DOHH2 (cell line): ENCODE data around the gene METTL1.

Source experiments
- CTCF ChIP-seq: fragments of 200-600 bp; sonication (generic); IDR thresholded peaks from one replicate; pipeline ENCODE4 v1.5.1; 2014; ENCODE audit warnings: antibody characterized with exemption, mild to moderate bottlenecking, low read depth, low read length; ENCODE audit not compliant: poor library complexity, severe bottlenecking
- EZH2phosphoT487 ChIP-seq: fragments of 200-600 bp; sonication (generic); IDR thresholded peaks from 2 replicates; pipeline ENCODE4 v1.6.1; 2017; ENCODE audit warnings: borderline replicate concordance, mild to moderate bottlenecking, antibody characterized with exemption, low read length, moderate library complexity, mixed read lengths

- TF ChIP-seq CTCF (no peak), EZH2phosphoT487 (no peak)
These were observed 48.9 kb downstream of the METTL1 start for GRCh38 chr12:57722716-57723629.
